Measurements from ENCODE around the gene ITGAX. TPM values are rescaled to one million over a fixed set of nuclear protein-coding genes. Genes with fewer than 3 reads are reported as not detected.
"Not testable (repeated sequence)": the region's sequence is repeated elsewhere in the genome, so short reads cannot be mapped to it uniquely, and the experiment has no call there.

Gene ITGAX
- total RNA-seq, 4 donors from 2014 or later = 1.4 to 3.5 (median 2.6) TPM; not detected in 1

- TF ChIP-seq CTCF (IDR thresholded peaks at IDR 0.05) = no peak
- TF ChIP-seq POLR2A (IDR thresholded peaks at IDR 0.05) = no peak
- H3K4me1 ChIP-seq = no peaks in the 10 kb centered on the region
- H3K9me3 ChIP-seq = no peaks in the 10 kb centered on the region
- H3K36me3 ChIP-seq = no peaks in the 10 kb centered on the region
- no peak overlapping the region for H3K27ac ChIP-seq
- no peaks in the 10 kb centered on the region for H3K27me3 ChIP-seq
- no peak overlapping the region for H3K4me3 ChIP-seq
- no peak for DNase-seq
- intact Hi-C loops (cut with DNase I; ENCODE audit: low total_unique reads) = no loop called here
These were observed 59.7 kb downstream of the ITGAX start for GRCh38 chr16:31414706-31415105.

- TF ChIP-seq CTCF (IDR thresholded peaks at IDR 0.05) (no peak), POLR2A (IDR thresholded peaks at IDR 0.05) (no peak)
- no peak for DNase-seq
- Histone ChIP-seq H3K4me3 (no peak overlapping the region), H3K36me3 (no peaks in the 10 kb centered on the region), H3K4me1 (no peaks in the 10 kb centered on the region), H3K27ac (no peak overlapping the region), H3K27me3 (no peaks in the 10 kb centered on the region), H3K9me3 (no peaks in the 10 kb centered on the region)
- intact Hi-C loops (cut with DNase I; ENCODE audit: low total_unique reads) = no loop called here
These were observed 61.4 kb downstream of the ITGAX start for GRCh38 chr16:31416371-31416770.

- DNase-seq; H3K4me3 ChIP-seq; H3K4me1 ChIP-seq; H3K27me3 ChIP-seq; intact Hi-C loops (cut with DNase I; ENCODE audit: low total_unique reads); H3K36me3 ChIP-seq; H3K9me3 ChIP-seq; H3K27ac ChIP-seq: not testable (repeated sequence)
These were observed 62.1 kb downstream of the ITGAX start for GRCh38 chr16:31417036-31417435.

GRCh38 chr16:31417916-31418315, 62.9 kb downstream of the ITGAX start:
- no peak for TF ChIP-seq POLR2A (IDR thresholded peaks at IDR 0.05)
- no peak for DNase-seq
- Histone ChIP-seq H3K9me3 (no peaks in the 10 kb centered on the region), H3K27ac (no peak overlapping the region), H3K4me1 (no peaks in the 10 kb centered on the region), H3K36me3 (no peaks in the 10 kb centered on the region), H3K27me3 (no peaks in the 10 kb centered on the region), H3K4me3 (no peak overlapping the region)
- intact Hi-C loops (cut with DNase I; ENCODE audit: low total_unique reads) = no loop called here

DNA sequence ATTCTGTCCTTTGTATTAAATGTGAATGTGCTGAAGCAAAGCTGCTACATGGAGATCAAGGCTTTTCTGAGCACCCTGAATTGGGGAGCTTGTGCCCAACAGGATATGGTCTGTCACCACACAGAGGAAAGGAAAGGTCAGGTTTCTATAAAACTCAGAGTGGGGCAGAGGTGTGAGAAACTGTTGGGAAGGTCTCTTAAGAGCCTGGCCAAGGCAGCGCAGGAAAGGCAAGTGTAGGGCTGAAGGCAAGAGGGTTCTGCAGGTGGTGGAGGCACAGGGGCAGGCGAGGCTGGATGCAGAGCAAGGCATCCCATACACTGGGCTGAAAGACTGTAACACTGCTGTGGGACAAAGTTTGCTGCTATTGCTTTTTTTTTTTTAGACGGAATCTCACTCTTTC, 65.1 kb downstream of the ITGAX start:
- no peaks in the 10 kb centered on the region for H3K27me3 ChIP-seq
- H3K36me3 ChIP-seq = no peaks in the 10 kb centered on the region
- no peak overlapping the region for H3K27ac ChIP-seq
- no peaks in the 10 kb centered on the region for H3K9me3 ChIP-seq
- H3K4me3 ChIP-seq = no peak overlapping the region
- intact Hi-C loops (cut with DNase I; ENCODE audit: low total_unique reads) = no loop called here
- no peak for DNase-seq
- H3K4me1 ChIP-seq = no peaks in the 10 kb centered on the region
- TF ChIP-seq CTCF (IDR thresholded peaks at IDR 0.05) = no peak

GRCh38 chr16:31421587-31421986, 66.6 kb downstream of the ITGAX start:
- H3K27ac ChIP-seq = no peak overlapping the region
- H3K9me3 ChIP-seq = no peaks in the 10 kb centered on the region
- H3K4me1 ChIP-seq = no peaks in the 10 kb centered on the region
- no peak overlapping the region for H3K4me3 ChIP-seq
- intact Hi-C loops (cut with DNase I; ENCODE audit: low total_unique reads) = no loop called here
- TF ChIP-seq POLR2A (IDR thresholded peaks at IDR 0.05) (no peak), CTCF (IDR thresholded peaks at IDR 0.05) (no peak)
- H3K36me3 ChIP-seq = no peaks in the 10 kb centered on the region
- DNase-seq = no peak
- no peaks in the 10 kb centered on the region for H3K27me3 ChIP-seq
